ENCODE results near the gene MLXIPL.
"Not testable (repeated sequence)": the region's sequence is repeated elsewhere in the genome, so short reads cannot be mapped to it uniquely, and the experiment has no call there.

MLXIPL gene

GRCh38 chr7:73570977-73571376, 53.3 kb downstream of the MLXIPL start:
- peaks cover 62% of the 10 kb centered on the region for H3K36me3 ChIP-seq
- H3K27me3 ChIP-seq (ENCODE audit: insufficient read depth, low read depth, severe bottlenecking): no peaks in the 10 kb centered on the region
- DNase-seq: no peak
- no peaks in the 10 kb centered on the region for H3K9me3 ChIP-seq (ENCODE audit: severe bottlenecking)
- no peak overlapping the region for H3K27ac ChIP-seq
- TF ChIP-seq CTCF (IDR thresholded peaks at IDR 0.05; ENCODE audit: low read depth, low read length): no peak
- no peak overlapping the region for H3K4me3 ChIP-seq (ENCODE audit: low read depth, low read length)

- Histone ChIP-seq H3K9me3 (ENCODE audit: severe bottlenecking) (no peaks in the 10 kb centered on the region), H3K4me3 (ENCODE audit: low read depth, low read length) (no peak overlapping the region), H3K36me3 (peaks cover 59% of the 10 kb centered on the region), H3K27me3 (ENCODE audit: insufficient read depth, low read depth, severe bottlenecking) (no peaks in the 10 kb centered on the region), H3K27ac (no peak overlapping the region)
- no peak for DNase-seq
- no peak for TF ChIP-seq CTCF (IDR thresholded peaks at IDR 0.05; ENCODE audit: low read depth, low read length)
Measured at GRCh38 chr7:73570521-73570920, 53.8 kb downstream of the MLXIPL start.

- Histone ChIP-seq H3K36me3 (peaks cover 50% of the 10 kb centered on the region), H3K27me3 (ENCODE audit: insufficient read depth, low read depth, severe bottlenecking) (no peaks in the 10 kb centered on the region), H3K9me3 (ENCODE audit: severe bottlenecking) (no peaks in the 10 kb centered on the region), H3K27ac (no peak overlapping the region), H3K4me3 (ENCODE audit: low read depth, low read length) (no peak overlapping the region)
- TF ChIP-seq CTCF (IDR thresholded peaks at IDR 0.05; ENCODE audit: low read depth, low read length): 0 out of 2 replicates have a peak, but pooled peaks have one; percentile 17
- no peak for DNase-seq
Measured at GRCh38 chr7:73569042-73569608, 55.2 kb downstream of the MLXIPL start.

GRCh38 chr7:73567846-73568685, 56.3 kb downstream of the MLXIPL start:
- H3K9me3 ChIP-seq (ENCODE audit: severe bottlenecking): no peaks in the 10 kb centered on the region
- no peak overlapping the region for H3K27ac ChIP-seq
- TF ChIP-seq CTCF (IDR thresholded peaks at IDR 0.05; ENCODE audit: low read depth, low read length): no peak
- no peak overlapping the region for H3K4me3 ChIP-seq (ENCODE audit: low read depth, low read length)
- H3K27me3 ChIP-seq (ENCODE audit: insufficient read depth, low read depth, severe bottlenecking): no peaks in the 10 kb centered on the region
- DNase-seq: no peak
- H3K36me3 ChIP-seq: peaks cover 39% of the 10 kb centered on the region

- peaks cover 30% of the 10 kb centered on the region for H3K36me3 ChIP-seq
- H3K9me3 ChIP-seq (ENCODE audit: severe bottlenecking): no peaks in the 10 kb centered on the region
- no peak for TF ChIP-seq CTCF (IDR thresholded peaks at IDR 0.05; ENCODE audit: low read depth, low read length)
- no peaks in the 10 kb centered on the region for H3K27me3 ChIP-seq (ENCODE audit: insufficient read depth, low read depth, severe bottlenecking)
- H3K27ac ChIP-seq: no peak overlapping the region
- no peak for DNase-seq
- no peak overlapping the region for H3K4me3 ChIP-seq (ENCODE audit: low read depth, low read length)
Measured at GRCh38 chr7:73567140-73567539, 57.2 kb downstream of the MLXIPL start.

- peaks cover 25% of the 10 kb centered on the region for H3K36me3 ChIP-seq
- H3K9me3 ChIP-seq (ENCODE audit: severe bottlenecking); H3K4me3 ChIP-seq (ENCODE audit: low read depth, low read length); H3K27me3 ChIP-seq (ENCODE audit: insufficient read depth, low read depth, severe bottlenecking); H3K27ac ChIP-seq; DNase-seq: not testable (repeated sequence)
Measured at GRCh38 chr7:73566431-73566830, 57.9 kb downstream of the MLXIPL start.

Data from WERI-Rb-1 (cell line).